Vagina (tissue), 2 donors: ENCODE data around the gene SRRD.

Experiments used
- CTCF ChIP-seq, 3 experiments: fragments of 450-650 bp in 2 of 3; fragments of 200-600 bp in 1 of 3; sonication (generic) in 1 of 3; IDR thresholded peaks; one replicate each; pipeline ENCODE4 v1.5.1; 2017 to 2019; ENCODE audit warnings: antibody characterized with exemption in 3 of 3, mild to moderate bottlenecking in 2 of 3, moderate library complexity in 2 of 3
- POLR2A ChIP-seq, 2 donors: fragments of 450-650 bp; IDR thresholded peaks; one replicate each; pipeline ENCODE4 v1.6.1; 2017; ENCODE audit warnings: antibody characterized with exemption in 2 of 2, mild to moderate bottlenecking in 2 of 2, moderate library complexity in 2 of 2
- POLR2AphosphoS5 ChIP-seq, 2 donors: sonication (generic); formaldehyde crosslinking; IDR thresholded peaks; one replicate each; pipeline ENCODE4 v1.9.0; 2017; ENCODE audit warnings: antibody characterized with exemption in 2 of 2, mild to moderate bottlenecking in 2 of 2, low read depth in 1 of 2; ENCODE audit not compliant: insufficient read depth in 1 of 2

- TF ChIP-seq CTCF (IDR thresholded peaks at IDR 0.05) (no peak), POLR2A (IDR thresholded peaks at IDR 0.05) (no peak), POLR2AphosphoS5 (IDR thresholded peaks at IDR 0.05; ENCODE audit: insufficient read depth in 1 of 2, low read depth in 1 of 2) (peak in 1 of 2 donors; percentile 30)
Measured at GRCh38 chr22:26536056-26536761, 52.5 kb downstream of the SRRD start.
